ENCODE data around the gene FAAP24.
"Not testable (repeated sequence)": the region's sequence is repeated elsewhere in the genome, so short reads cannot be mapped to it uniquely, and the experiment has no call there.

GRCh38 chr19:32941273-32941672 is 30.8 kb upstream of the FAAP24 start:
- TF ChIP-seq EZH2 (IDR thresholded peaks at IDR 0.05; ENCODE audit: low read depth); CTCF (conservative IDR thresholded peaks at IDR 0.05): not testable (repeated sequence)
